Measurements from ENCODE around the gene ZCCHC8. TPM values are rescaled to one million over a fixed set of nuclear protein-coding genes. Genes with fewer than 3 reads are reported as not detected.
"Not testable (repeated sequence)": the region's sequence is repeated elsewhere in the genome, so short reads cannot be mapped to it uniquely, and the experiment has no call there.

Gene ZCCHC8
- total RNA-seq, 2 experiments from 2014 or later, result 44.4 to 46.6 TPM

GRCh38 chr12:122523846-122524718 lies 23.4 kb upstream of the ZCCHC8 start:
- Mint-ChIP-seq H3K27me3 (no peaks in the 10 kb centered on the region), H3K36me3 (ENCODE audit: low read depth) (peaks cover 58% of the 10 kb centered on the region), H3K4me1 (peaks cover 51% of the 10 kb centered on the region), H3K4me3 (no peak overlapping the region), H3K27ac (no peak overlapping the region), H3K9me3 (no peaks in the 10 kb centered on the region)
- no peak for DNase-seq
- ChIA-PET POLR2A (interaction anchor here (10.3 to 16.6 kb wide), 2 partner anchors 14 to 24 kb away, joined by 82 to 542 read pairs; partner anchors contain the start of gene ZCCHC8), CTCF (interaction anchor here (0.5 to 1.0 kb wide), 3 partner anchors 20 to 251 kb away, joined by 3 to 5 read pairs (median 3); partner anchors contain the start of genes CCDC62 and ZCCHC8)

- DNase-seq, result no peak
- Mint-ChIP-seq H3K27ac (no peak overlapping the region), H3K9me3 (no peaks in the 10 kb centered on the region), H3K36me3 (ENCODE audit: low read depth) (peaks cover 65% of the 10 kb centered on the region), H3K4me3 (no peak overlapping the region), H3K27me3 (no peaks in the 10 kb centered on the region), H3K4me1 (peaks cover 56% of the 10 kb centered on the region)
- POLR2A ChIA-PET, result interaction anchor here (0.6 to 16.6 kb wide), 3 partner anchors 13 to 709 kb away, joined by 3 to 542 read pairs (median 82); partner anchors contain the start of genes MPHOSPH9 and ZCCHC8
- CTCF ChIA-PET, result interaction anchor here (1.4 to 1.7 kb wide), 2 partner anchors 11 to 22 kb away, joined by 3 read pairs; partner anchors contain the start of gene ZCCHC8
These were observed 22.5 kb upstream of the ZCCHC8 start for GRCh38 chr12:122523280-122523679.

- POLR2A ChIA-PET, result interaction anchor here (0.6 to 16.6 kb wide), 5 partner anchors 11 to 276 kb away, joined by 3 to 542 read pairs (median 3); partner anchors contain the start of gene ZCCHC8
These were observed 19.9 kb upstream of the ZCCHC8 start for GRCh38 chr12:122520676-122521075.

GRCh38 chr12:122519418-122519817 lies 18.7 kb upstream of the ZCCHC8 start:
- ChIA-PET CTCF (interaction anchor here (1.0 kb wide), 1 partner anchor 18 kb away, joined by 7 read pairs; the partner anchor contains the start of gene ZCCHC8), POLR2A (interaction anchor here (1.4 to 16.6 kb wide), 3 partner anchors 9 to 31 kb away, joined by 3 to 542 read pairs (median 82); partner anchors contain the start of gene ZCCHC8)
- H3K4me1 Mint-ChIP-seq, result peaks cover 75% of the 10 kb centered on the region
- H3K4me3 Mint-ChIP-seq, result no peak overlapping the region
- H3K36me3 Mint-ChIP-seq (ENCODE audit: low read depth), result peaks cover 88% of the 10 kb centered on the region
- H3K27ac Mint-ChIP-seq, result no peak overlapping the region
- H3K27me3 Mint-ChIP-seq, result no peaks in the 10 kb centered on the region
- H3K9me3 Mint-ChIP-seq, result no peaks in the 10 kb centered on the region
- no peak for DNase-seq

More at GRCh38 chr12:122520676-122521075, 19.9 kb upstream of the ZCCHC8 start:
- no peaks in the 10 kb centered on the region for H3K9me3 Mint-ChIP-seq
- H3K27ac Mint-ChIP-seq, result no peak overlapping the region
- peaks cover 88% of the 10 kb centered on the region for H3K36me3 Mint-ChIP-seq (ENCODE audit: low read depth)
- no peaks in the 10 kb centered on the region for H3K27me3 Mint-ChIP-seq
- CTCF ChIA-PET, result interaction anchor here (0.9 to 1.5 kb wide), 4 partner anchors 10 to 121 kb away, joined by 3 to 4 read pairs (median 4); no protein-coding TSS in a partner anchor
- DNase-seq, result no peak
- H3K4me1 Mint-ChIP-seq, result peaks cover 72% of the 10 kb centered on the region
- no peak overlapping the region for H3K4me3 Mint-ChIP-seq

- ChIA-PET POLR2A (interaction anchor here (1.8 to 16.6 kb wide), 3 partner anchors 8 to 19 kb away, joined by 14 to 542 read pairs (median 82); partner anchors contain the start of genes KNTC1, RSRC2 and ZCCHC8), CTCF (interaction anchor here (1.0 to 1.2 kb wide), 2 partner anchors 18 to 21 kb away, joined by 3 to 7 read pairs; partner anchors contain the start of gene ZCCHC8)
- no peaks in the 10 kb centered on the region for H3K27me3 Mint-ChIP-seq
- H3K4me3 Mint-ChIP-seq, result no peak overlapping the region
- peaks cover 70% of the 10 kb centered on the region for H3K4me1 Mint-ChIP-seq
- H3K27ac Mint-ChIP-seq, result peak overlapping the region; percentile 24
- peaks cover 87% of the 10 kb centered on the region for H3K36me3 Mint-ChIP-seq (ENCODE audit: low read depth)
- H3K9me3 Mint-ChIP-seq, result no peaks in the 10 kb centered on the region
- DNase-seq, result no peak
These were observed 18.2 kb upstream of the ZCCHC8 start for GRCh38 chr12:122518908-122519307.

- H3K36me3 Mint-ChIP-seq (ENCODE audit: low read depth), result peaks cover 83% of the 10 kb centered on the region
- no peaks in the 10 kb centered on the region for H3K27me3 Mint-ChIP-seq
- H3K9me3 Mint-ChIP-seq, result no peaks in the 10 kb centered on the region
- peaks cover 60% of the 10 kb centered on the region for H3K4me1 Mint-ChIP-seq
- CTCF ChIA-PET, result interaction anchor here (1.0 to 1.2 kb wide), 2 partner anchors 10 to 20 kb away, joined by 3 read pairs; no protein-coding TSS in a partner anchor
- no peak for DNase-seq
- POLR2A ChIA-PET, result interaction anchor here (0.9 to 16.6 kb wide), 4 partner anchors 9 to 18 kb away, joined by 3 to 542 read pairs (median 11); partner anchors contain the start of genes KNTC1, RSRC2 and ZCCHC8
- no peak overlapping the region for H3K27ac Mint-ChIP-seq
- H3K4me3 Mint-ChIP-seq, result no peak overlapping the region
These were observed 17.1 kb upstream of the ZCCHC8 start for GRCh38 chr12:122517877-122518276.

- DNase-seq, result no peak
- no peak overlapping the region for H3K4me3 Mint-ChIP-seq
- no peaks in the 10 kb centered on the region for H3K9me3 Mint-ChIP-seq
- H3K36me3 Mint-ChIP-seq (ENCODE audit: low read depth), result peaks cover 82% of the 10 kb centered on the region
- H3K4me1 Mint-ChIP-seq, result peaks cover 54% of the 10 kb centered on the region
- ChIA-PET CTCF (no interaction called here), POLR2A (interaction anchor here (1.8 to 16.6 kb wide), 4 partner anchors 9 to 16 kb away, joined by 8 to 542 read pairs (median 12); partner anchors contain the start of genes KNTC1, RSRC2 and ZCCHC8)
- H3K27ac Mint-ChIP-seq, result no peak overlapping the region
- no peaks in the 10 kb centered on the region for H3K27me3 Mint-ChIP-seq
These were observed 16.0 kb upstream of the ZCCHC8 start for GRCh38 chr12:122516544-122517361.

GRCh38 chr12:122515275-122515674 lies 14.5 kb upstream of the ZCCHC8 start:
- Mint-ChIP-seq H3K9me3 (no peaks in the 10 kb centered on the region), H3K4me3 (no peak overlapping the region), H3K27me3 (no peaks in the 10 kb centered on the region), H3K27ac (no peak overlapping the region), H3K4me1 (peaks cover 44% of the 10 kb centered on the region), H3K36me3 (ENCODE audit: low read depth) (peaks cover 83% of the 10 kb centered on the region)
- ChIA-PET POLR2A (interaction anchor here (2.2 to 16.6 kb wide), 2 partner anchors 11 to 15 kb away, joined by 10 to 542 read pairs; partner anchors contain the start of genes RSRC2 and ZCCHC8), CTCF (no interaction called here)
- no peak for DNase-seq

GRCh38 chr12:122513660-122514059 lies 12.9 kb upstream of the ZCCHC8 start:
- ChIA-PET CTCF (interaction anchor here (1.6 kb wide), 1 partner anchor 13 kb away, joined by 4 read pairs; the partner anchor contains the start of gene ZCCHC8), POLR2A (interaction anchor here (1.3 to 8.0 kb wide), 4 partner anchors 10 to 20 kb away, joined by 3 to 82 read pairs (median 6); partner anchors contain the start of genes KNTC1, RSRC2 and ZCCHC8)
- Mint-ChIP-seq H3K27ac (no peak overlapping the region), H3K27me3 (no peaks in the 10 kb centered on the region), H3K9me3 (no peaks in the 10 kb centered on the region), H3K4me1 (peaks cover 32% of the 10 kb centered on the region), H3K4me3 (no peak overlapping the region), H3K36me3 (ENCODE audit: low read depth) (peaks cover 83% of the 10 kb centered on the region)
- DNase-seq, result no peak

- Mint-ChIP-seq H3K4me1 (peaks cover 26% of the 10 kb centered on the region), H3K36me3 (ENCODE audit: low read depth) (peaks cover 83% of the 10 kb centered on the region)
- CTCF ChIA-PET, result interaction anchor here (0.6 kb wide), 1 partner anchor 75 kb away, joined by 4 read pairs; no protein-coding TSS in a partner anchor
- H3K27ac Mint-ChIP-seq, DNase-seq, H3K4me3 Mint-ChIP-seq, H3K9me3 Mint-ChIP-seq, H3K27me3 Mint-ChIP-seq: not testable (repeated sequence)
- POLR2A ChIA-PET, result interaction anchor here (1.3 to 8.0 kb wide), 5 partner anchors 9 to 20 kb away, joined by 3 to 82 read pairs (median 3); partner anchors contain the start of genes KNTC1, RSRC2 and ZCCHC8
These were observed 12.3 kb upstream of the ZCCHC8 start for GRCh38 chr12:122513028-122513427.

GRCh38 chr12:122508163-122508562 lies 7.4 kb upstream of the ZCCHC8 start:
- peaks cover 12% of the 10 kb centered on the region for H3K4me1 Mint-ChIP-seq
- CTCF ChIA-PET, result interaction anchor here (0.9 to 1.2 kb wide), 2 partner anchors 10 to 37 kb away, joined by 3 to 4 read pairs; no protein-coding TSS in a partner anchor
- no peaks in the 10 kb centered on the region for H3K9me3 Mint-ChIP-seq
- H3K36me3 Mint-ChIP-seq (ENCODE audit: low read depth), result peaks cover 76% of the 10 kb centered on the region
- no peak for DNase-seq
- no peak overlapping the region for H3K4me3 Mint-ChIP-seq
- H3K27me3 Mint-ChIP-seq, result no peaks in the 10 kb centered on the region
- POLR2A ChIA-PET, result interaction anchor here (0.8 to 8.0 kb wide), 5 partner anchors 8 to 28 kb away, joined by 3 to 82 read pairs (median 8); partner anchors contain the start of genes KNTC1, RSRC2 and ZCCHC8
- H3K27ac Mint-ChIP-seq, result no peak overlapping the region
